Mesendoderm (in vitro differentiated cells): ENCODE results near the gene PRDM16.

Experiments
- DNase-seq: peaks from one replicate; pipeline ENCODE4 v3.0.0; 2013
- H2AK5ac ChIP-seq: 2 replicates; pipeline ENCODE4 v1.6.1; 2013; ENCODE audit warnings: low read length, inconsistent platforms
- H2BK120ac ChIP-seq: 2 replicates; pipeline ENCODE4 v1.6.1; 2013; ENCODE audit warnings: low read depth, mild to moderate bottlenecking, low read length, moderate library complexity, mixed read lengths
- H2BK15ac ChIP-seq: replicated peaks from 2 replicates; pipeline ENCODE4 v1.6.1; 2013; ENCODE audit warnings: low read depth, mild to moderate bottlenecking, moderate library complexity
- H2BK5ac ChIP-seq: 2 replicates; pipeline ENCODE4 v1.6.1; 2013; ENCODE audit warnings: low read length, inconsistent platforms
- H3K18ac ChIP-seq: 2 replicates; pipeline ENCODE4 v1.6.1; 2013; ENCODE audit warnings: mild to moderate bottlenecking, low read length, mixed read lengths
- H3K23ac ChIP-seq: one replicate; pipeline ENCODE4 v1.6.1; 2013; ENCODE audit warnings: low read length
- H3K27ac ChIP-seq: 2 replicates; pipeline ENCODE4 v1.5.1; 2013; ENCODE audit warnings: low read depth, mild to moderate bottlenecking, inconsistent platforms, low read length, moderate library complexity
- H3K27me3 ChIP-seq: 2 replicates; pipeline ENCODE4 v1.6.1; 2013; ENCODE audit warnings: low read length, control low read depth, mild to moderate bottlenecking, inconsistent platforms; ENCODE audit not compliant: insufficient read depth, poor library complexity
- H3K36me3 ChIP-seq: 2 replicates; pipeline ENCODE4 v1.6.1; 2013; ENCODE audit warnings: low read length, inconsistent platforms; ENCODE audit not compliant: control insufficient read depth, insufficient read depth
- H3K4ac ChIP-seq: one replicate; pipeline ENCODE4 v1.6.1; 2013; ENCODE audit warnings: low read depth, mild to moderate bottlenecking, low read length, moderate library complexity
- H3K4me1 ChIP-seq: 2 replicates; pipeline ENCODE4 v1.6.1; 2013; ENCODE audit warnings: low read depth, low read length, inconsistent platforms; ENCODE audit not compliant: control insufficient read depth
- H3K4me2 ChIP-seq: 2 replicates; pipeline ENCODE4 v1.6.1; 2013; ENCODE audit warnings: low read length
- H3K4me3 ChIP-seq: 2 replicates; pipeline ENCODE4 v1.5.1; 2013; ENCODE audit warnings: mild to moderate bottlenecking, low read length
- H3K56ac ChIP-seq: one replicate; pipeline ENCODE4 v1.6.1; 2013; ENCODE audit warnings: low read length
- H3K79me1 ChIP-seq: 2 replicates; pipeline ENCODE4 v1.6.1; 2013; ENCODE audit warnings: low read length, inconsistent platforms
- H3K79me2 ChIP-seq: 2 replicates; pipeline ENCODE4 v1.6.1; 2013; ENCODE audit warnings: mild to moderate bottlenecking, low read length; ENCODE audit not compliant: control insufficient read depth, insufficient read depth
- H3K9ac ChIP-seq: 2 replicates; pipeline ENCODE4 v1.6.1; 2013; ENCODE audit warnings: low read length, inconsistent platforms
- H4K5ac ChIP-seq: one replicate; pipeline ENCODE4 v1.6.1; 2013; ENCODE audit warnings: low read length
- H4K8ac ChIP-seq: one replicate; pipeline ENCODE4 v1.6.1; 2013; ENCODE audit warnings: low read depth, mild to moderate bottlenecking, control low read depth, low read length, moderate library complexity
- WGBS: extraction: QIAGEN DNeasy Blood & Tissue Kit; methylation state at CpG from one replicate; pipeline ENCODE4 v1.1.7; 2013; ENCODE audit warnings: low lambda C conversion rate, missing lambda C conversion rate; ENCODE audit not compliant: insufficient coverage; ENCODE audit errors: extremely low coverage; 5-methylcytosine and 5-hydroxymethylcytosine counted together

PRDM16 gene

DNA sequence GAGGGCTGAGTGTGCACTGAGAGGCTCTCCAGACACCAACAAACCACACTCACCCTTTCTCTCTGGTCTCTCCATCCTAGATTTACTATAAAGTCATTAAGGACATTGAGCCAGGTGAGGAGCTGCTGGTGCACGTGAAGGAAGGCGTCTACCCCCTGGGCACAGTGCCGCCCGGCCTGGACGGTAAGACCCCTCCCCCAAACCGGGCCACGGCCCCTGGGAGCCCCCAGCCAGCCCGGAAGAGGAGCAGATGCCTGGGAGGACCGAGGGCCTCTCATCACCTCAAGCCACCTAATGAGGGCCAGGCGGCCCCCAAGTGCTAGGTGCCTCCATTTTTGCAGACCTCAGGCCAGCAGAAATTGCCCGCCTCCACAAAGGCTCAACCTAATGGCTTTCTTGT is 327.4 kb downstream of the PRDM16 start:
- Histone ChIP-seq H4K5ac (no peak overlapping the region), H3K36me3 (no peaks in the 10 kb centered on the region), H3K56ac (no peak overlapping the region), H3K27me3 (peaks cover 40% of the 10 kb centered on the region), H4K8ac (no peak overlapping the region), H3K79me2 (no peaks in the 10 kb centered on the region), H3K27ac (no peak overlapping the region), H2BK120ac (no peak overlapping the region), H3K18ac (no peak overlapping the region), H3K23ac (no peak overlapping the region), H3K4me2 (no peak overlapping the region), H2AK5ac (no peak overlapping the region), H3K9ac (no peak overlapping the region), H2BK15ac (no peak overlapping the region), H3K4ac (no peak overlapping the region), H2BK5ac (no peak overlapping the region), H3K4me1 (peaks cover 2% of the 10 kb centered on the region), H3K79me1 (no peaks in the 10 kb centered on the region), H3K4me3 (no peak overlapping the region)
- no peak for DNase-seq
- no CpG with 5 or more reads among the region's 11 CpGs for WGBS

DNA sequence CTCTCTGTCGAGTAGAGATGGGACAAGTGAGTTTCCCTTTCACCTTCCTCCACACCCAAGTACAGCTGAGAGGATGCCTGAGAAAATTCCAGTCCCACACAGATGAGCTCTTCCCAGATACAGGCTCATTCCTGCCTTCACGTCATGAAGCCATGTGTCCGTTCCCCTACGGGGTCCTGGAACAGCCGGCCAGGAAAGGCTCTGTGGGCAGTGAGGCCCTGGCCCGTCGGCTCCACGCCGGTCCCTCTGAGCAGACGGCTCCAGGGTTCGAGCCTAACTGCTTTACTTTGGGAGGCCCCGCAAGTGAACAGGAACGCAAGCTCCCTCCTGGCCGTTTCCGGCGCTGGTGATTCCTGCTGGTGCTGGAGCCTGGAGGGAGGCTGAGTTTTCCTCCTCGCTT is 328.3 kb downstream of the PRDM16 start:
- Histone ChIP-seq H2AK5ac (no peak overlapping the region), H2BK120ac (no peak overlapping the region), H3K27ac (no peak overlapping the region), H3K18ac (no peak overlapping the region), H3K79me2 (no peaks in the 10 kb centered on the region), H3K4me3 (no peak overlapping the region), H3K23ac (no peak overlapping the region), H2BK5ac (no peak overlapping the region), H3K27me3 (peaks cover 36% of the 10 kb centered on the region), H4K5ac (no peak overlapping the region), H3K79me1 (no peaks in the 10 kb centered on the region), H3K4me2 (no peak overlapping the region), H2BK15ac (no peak overlapping the region), H3K36me3 (no peaks in the 10 kb centered on the region), H3K4me1 (peaks cover 2% of the 10 kb centered on the region), H3K4ac (no peak overlapping the region), H4K8ac (no peak overlapping the region), H3K9ac (no peak overlapping the region), H3K56ac (peak overlapping the region; percentile 39)
- no peak for DNase-seq
- no CpG with 5 or more reads among the region's 17 CpGs for WGBS

DNA sequence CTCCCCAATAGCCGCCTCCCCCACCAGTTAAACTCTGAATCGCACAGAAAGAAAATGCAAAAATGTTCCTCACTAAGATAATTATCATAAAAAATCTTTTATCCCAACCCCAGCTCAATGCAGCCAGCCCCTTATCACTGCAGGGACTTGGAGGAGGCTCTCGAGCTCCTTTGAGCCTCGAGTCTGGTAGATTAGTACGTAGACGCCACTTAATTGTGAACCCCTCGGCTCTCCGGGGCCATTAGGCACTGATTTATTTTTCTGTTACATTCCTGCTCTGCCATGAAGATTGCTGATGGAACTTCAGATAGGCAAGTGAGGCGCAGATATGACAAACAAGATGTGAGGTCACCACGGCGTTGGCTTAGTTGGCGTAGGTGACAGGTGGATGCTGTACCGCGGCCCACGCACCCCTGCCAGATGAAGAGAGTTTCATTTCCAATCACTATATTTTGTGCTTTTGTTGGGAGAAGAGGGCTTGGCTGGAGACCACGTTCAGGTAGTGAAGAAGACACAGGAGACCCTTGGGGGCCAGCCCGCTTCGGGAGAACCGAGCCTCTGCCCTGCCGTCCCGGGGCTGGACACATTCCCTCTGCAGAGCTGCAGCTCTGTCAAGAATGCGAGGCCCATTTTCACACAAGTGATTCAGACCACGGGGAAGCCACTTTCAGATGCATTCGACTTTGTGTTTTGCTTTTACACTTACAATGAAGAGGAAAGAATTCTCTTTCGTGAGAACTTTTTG is 329.6 kb downstream of the PRDM16 start:
- no peak overlapping the region for H3K18ac ChIP-seq
- no peak overlapping the region for H3K9ac ChIP-seq
- no peak for DNase-seq
- no peaks in the 10 kb centered on the region for H3K36me3 ChIP-seq
- no peak overlapping the region for H4K8ac ChIP-seq
- WGBS = no CpG with 5 or more reads among the region's 25 CpGs
- H3K79me2 ChIP-seq = no peaks in the 10 kb centered on the region
- H2BK15ac ChIP-seq = no peak overlapping the region
- H3K4me3 ChIP-seq = no peak overlapping the region
- no peaks in the 10 kb centered on the region for H3K4me1 ChIP-seq
- H4K5ac ChIP-seq = no peak overlapping the region
- no peak overlapping the region for H2BK120ac ChIP-seq
- H3K27ac ChIP-seq = no peak overlapping the region
- peaks cover 26% of the 10 kb centered on the region for H3K27me3 ChIP-seq
- H3K4ac ChIP-seq = no peak overlapping the region
- no peak overlapping the region for H3K4me2 ChIP-seq
- H3K79me1 ChIP-seq = no peaks in the 10 kb centered on the region
- no peak overlapping the region for H3K56ac ChIP-seq
- H2AK5ac ChIP-seq = no peak overlapping the region
- no peak overlapping the region for H3K23ac ChIP-seq
- no peak overlapping the region for H2BK5ac ChIP-seq

DNA sequence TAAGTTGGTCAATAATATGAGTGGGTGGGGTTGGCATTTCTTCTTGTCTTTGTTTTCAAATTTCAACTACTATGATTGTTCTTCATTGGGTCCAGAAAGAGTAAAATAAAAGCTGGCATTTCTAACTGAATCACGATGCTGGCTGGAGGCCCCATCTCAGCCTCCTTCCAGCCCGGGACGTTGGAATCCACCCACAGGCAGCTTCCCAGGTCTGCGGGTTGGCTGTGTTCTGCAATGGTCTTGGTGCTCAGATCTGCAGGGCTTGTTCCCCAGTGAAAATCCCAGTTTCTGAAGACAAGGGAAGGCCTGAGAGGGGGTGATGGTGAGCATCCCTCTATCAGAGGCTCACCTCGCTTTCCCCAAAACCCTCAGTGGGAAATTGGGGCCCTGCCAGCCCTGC is 330.7 kb downstream of the PRDM16 start:
- no peaks in the 10 kb centered on the region for H3K79me2 ChIP-seq
- H2BK5ac ChIP-seq = no peak overlapping the region
- no peak overlapping the region for H3K4me2 ChIP-seq
- WGBS = no CpG with 5 or more reads among the region's 5 CpGs
- H3K4ac ChIP-seq = no peak overlapping the region
- no peak overlapping the region for H4K8ac ChIP-seq
- H3K56ac ChIP-seq = no peak overlapping the region
- H2AK5ac ChIP-seq = no peak overlapping the region
- H3K27ac ChIP-seq = no peak overlapping the region
- H4K5ac ChIP-seq = no peak overlapping the region
- H3K9ac ChIP-seq = no peak overlapping the region
- H3K4me3 ChIP-seq = no peak overlapping the region
- no peak overlapping the region for H3K18ac ChIP-seq
- H2BK15ac ChIP-seq = no peak overlapping the region
- no peak overlapping the region for H3K23ac ChIP-seq
- DNase-seq = no peak
- no peaks in the 10 kb centered on the region for H3K36me3 ChIP-seq
- H3K4me1 ChIP-seq = no peaks in the 10 kb centered on the region
- peaks cover 22% of the 10 kb centered on the region for H3K27me3 ChIP-seq
- H3K79me1 ChIP-seq = no peaks in the 10 kb centered on the region
- H2BK120ac ChIP-seq = no peak overlapping the region

DNA sequence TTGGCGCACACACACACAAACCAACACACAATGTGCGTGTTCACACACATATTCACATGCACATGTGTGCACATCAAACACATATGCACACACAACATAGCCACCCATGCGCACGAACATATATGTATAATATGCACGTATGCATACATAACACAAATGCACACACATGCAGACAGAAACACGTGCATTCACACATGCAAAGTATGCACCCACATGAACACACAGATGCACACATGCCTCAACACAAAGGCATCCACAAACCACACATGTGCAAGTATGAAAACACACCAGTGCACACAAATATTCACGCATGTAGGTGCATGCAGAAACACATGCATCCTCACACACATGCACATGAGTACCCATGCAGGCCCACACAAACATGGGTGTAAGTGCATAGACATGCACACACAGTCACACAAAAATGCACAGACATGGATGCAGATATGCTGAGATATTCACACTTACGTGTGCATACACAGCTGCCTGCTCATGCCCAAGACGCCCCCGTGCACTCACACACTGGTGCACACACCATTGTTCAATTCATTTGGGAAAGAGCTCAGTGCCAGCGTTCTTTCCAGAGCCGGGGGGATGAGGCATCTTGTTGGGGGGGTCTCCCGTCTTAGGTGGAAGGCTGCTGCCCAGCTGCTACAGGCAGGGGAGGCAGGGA is 332.7 kb downstream of the PRDM16 start:
- H2BK15ac ChIP-seq = no peak overlapping the region
- no peak overlapping the region for H4K8ac ChIP-seq
- no peak overlapping the region for H3K27ac ChIP-seq
- no CpG with 5 or more reads among the region's 13 CpGs for WGBS
- H3K4ac ChIP-seq = no peak overlapping the region
- H3K18ac ChIP-seq = no peak overlapping the region
- no peak overlapping the region for H3K4me3 ChIP-seq
- H2AK5ac ChIP-seq = no peak overlapping the region
- H4K5ac ChIP-seq = no peak overlapping the region
- no peaks in the 10 kb centered on the region for H3K4me1 ChIP-seq
- H3K56ac ChIP-seq = no peak overlapping the region
- DNase-seq = no peak
- H3K27me3 ChIP-seq = peaks cover 6% of the 10 kb centered on the region
- no peak overlapping the region for H2BK120ac ChIP-seq
- no peak overlapping the region for H3K9ac ChIP-seq
- no peaks in the 10 kb centered on the region for H3K79me1 ChIP-seq
- no peaks in the 10 kb centered on the region for H3K79me2 ChIP-seq
- no peaks in the 10 kb centered on the region for H3K36me3 ChIP-seq
- H3K23ac ChIP-seq = no peak overlapping the region
- no peak overlapping the region for H2BK5ac ChIP-seq
- no peak overlapping the region for H3K4me2 ChIP-seq
